Large intestine (tissue), 3 donors: ENCODE data around the gene PSMB7. TPM values are rescaled to one million over a fixed set of nuclear protein-coding genes. Genes with fewer than 3 reads are reported as not detected.

Experiments used
- DNase-seq, 2 donors: peaks; one replicate each; pipeline versions ENCODE4 v3.0.0 to v3.0.0-alpha.2; 2013
- H3K27ac ChIP-seq: one replicate; pipeline ENCODE4 v1.5.1; 2013; ENCODE audit warnings: low read length
- H3K27me3 ChIP-seq: 2 replicates; pipeline ENCODE4 v1.6.1; 2013; ENCODE audit warnings: low read length; ENCODE audit not compliant: control insufficient read depth, insufficient read depth
- H3K36me3 ChIP-seq: 2 replicates; pipeline ENCODE4 v1.6.1; 2013; ENCODE audit warnings: low read length; ENCODE audit not compliant: control insufficient read depth, insufficient read depth
- H3K4me1 ChIP-seq: one replicate; pipeline ENCODE4 v1.6.1; 2013; ENCODE audit warnings: low read length; ENCODE audit not compliant: control insufficient read depth, insufficient read depth
- H3K4me3 ChIP-seq: one replicate; pipeline ENCODE4 v1.5.1; 2013; ENCODE audit warnings: low read length
- H3K9me3 ChIP-seq: one replicate; pipeline ENCODE4 v1.6.1; 2013; ENCODE audit warnings: mild to moderate bottlenecking, low read depth, low read length, moderate library complexity; ENCODE audit not compliant: control insufficient read depth
- WGBS: methylation state at CpG from one replicate; pipeline ENCODE4 v1.1.5; 2013; ENCODE audit warnings: low lambda C conversion rate; ENCODE audit not compliant: insufficient coverage; 5-methylcytosine and 5-hydroxymethylcytosine counted together
- polyA plus RNA-seq: library from polyadenylated mRNA; unstranded; fragments of 120-200 nt; gene quantifications from one replicate; pipeline ENCODE4 v1.2.1, GENCODE V29; 2013

PSMB7 gene
- polyA plus RNA-seq, 1 donor, result 148 TPM

DNA sequence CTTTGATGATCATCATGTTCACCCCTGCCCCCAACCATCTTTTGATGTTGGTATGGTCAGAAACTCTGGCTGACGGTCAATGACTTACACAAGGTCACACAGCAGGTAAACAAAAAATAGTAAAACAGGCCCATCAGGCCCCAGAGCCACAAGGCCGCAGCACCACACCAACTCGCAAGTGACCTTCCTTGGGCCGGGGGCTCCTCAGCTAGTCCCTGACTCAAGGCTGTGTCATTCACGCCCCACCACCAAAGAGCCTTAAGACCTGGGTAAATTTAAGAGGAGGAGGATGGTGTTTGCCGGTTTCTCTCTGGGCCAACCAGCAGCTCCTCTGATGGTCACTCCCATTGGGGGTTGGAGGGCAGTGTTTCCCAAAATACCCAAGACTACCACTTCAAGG lies 55.8 kb downstream of the PSMB7 start:
- Histone ChIP-seq H3K27me3 (no peaks in the 10 kb centered on the region), H3K9me3 (no peaks in the 10 kb centered on the region), H3K4me1 (no peaks in the 10 kb centered on the region), H3K27ac (no peak overlapping the region), H3K36me3 (peaks cover 37% of the 10 kb centered on the region), H3K4me3 (no peak overlapping the region)
- DNase-seq, result no peak
- no CpG with 5 or more reads among the region's 6 CpGs for WGBS

- H3K27me3 ChIP-seq, result no peaks in the 10 kb centered on the region
- no peaks in the 10 kb centered on the region for H3K4me1 ChIP-seq
- no peak overlapping the region for H3K27ac ChIP-seq
- no peak for DNase-seq
- WGBS, result 92% methylated on average over 2 of the region's 13 CpGs
- H3K9me3 ChIP-seq, result no peaks in the 10 kb centered on the region
- H3K4me3 ChIP-seq, result no peak overlapping the region
- peaks cover 39% of the 10 kb centered on the region for H3K36me3 ChIP-seq
These were observed 56.6 kb downstream of the PSMB7 start for GRCh38 chr9:124358631-124359030.

GRCh38 chr9:124357721-124358361 lies 57.4 kb downstream of the PSMB7 start:
- no CpG with 5 or more reads among the region's 13 CpGs for WGBS
- H3K4me3 ChIP-seq, result no peak overlapping the region

DNA sequence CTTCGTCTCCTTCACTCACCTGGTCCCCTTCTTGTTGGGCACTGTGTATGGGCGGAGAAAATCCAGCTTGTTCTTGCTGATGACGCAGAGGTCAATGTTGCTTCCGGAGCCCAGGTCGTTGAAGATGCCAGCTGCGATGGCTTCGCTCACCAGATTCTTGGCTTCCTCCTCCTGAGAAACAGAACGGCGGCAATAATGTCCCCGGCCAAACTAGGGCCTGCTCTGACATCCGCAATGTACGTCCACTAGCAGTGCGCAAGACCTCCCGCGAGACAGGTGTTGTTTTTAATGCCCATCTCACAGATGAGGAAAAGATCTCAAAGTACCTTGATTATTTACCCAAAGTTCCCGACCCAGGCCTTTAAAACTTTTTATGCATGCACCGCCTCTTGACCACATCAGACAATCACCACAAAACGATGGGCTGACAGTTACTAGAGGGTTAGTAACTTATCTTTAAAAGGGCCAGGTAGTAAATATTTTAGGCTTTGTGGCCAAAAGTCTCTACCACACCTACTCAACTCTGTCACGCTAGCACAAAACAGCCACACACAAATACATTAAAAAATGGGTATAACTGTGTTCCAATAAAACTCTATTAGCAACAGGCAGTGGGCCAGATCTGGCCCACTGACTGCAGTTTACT lies 58.4 kb downstream of the PSMB7 start:
- 100% methylated on average over 1 of the region's 19 CpGs for WGBS
- no peaks in the 10 kb centered on the region for H3K4me1 ChIP-seq
- H3K27me3 ChIP-seq, result no peaks in the 10 kb centered on the region
- DNase-seq, result no peak
- no peaks in the 10 kb centered on the region for H3K9me3 ChIP-seq
- H3K36me3 ChIP-seq, result peaks cover 53% of the 10 kb centered on the region
- no peak overlapping the region for H3K4me3 ChIP-seq
- no peak overlapping the region for H3K27ac ChIP-seq

More at GRCh38 chr9:124357721-124358361, 57.4 kb downstream of the PSMB7 start:
- no peaks in the 10 kb centered on the region for H3K27me3 ChIP-seq
- H3K36me3 ChIP-seq, result peaks cover 43% of the 10 kb centered on the region
- H3K4me1 ChIP-seq, result no peaks in the 10 kb centered on the region
- H3K9me3 ChIP-seq, result no peaks in the 10 kb centered on the region
- H3K27ac ChIP-seq, result no peak overlapping the region
- DNase-seq, result no peak

DNA sequence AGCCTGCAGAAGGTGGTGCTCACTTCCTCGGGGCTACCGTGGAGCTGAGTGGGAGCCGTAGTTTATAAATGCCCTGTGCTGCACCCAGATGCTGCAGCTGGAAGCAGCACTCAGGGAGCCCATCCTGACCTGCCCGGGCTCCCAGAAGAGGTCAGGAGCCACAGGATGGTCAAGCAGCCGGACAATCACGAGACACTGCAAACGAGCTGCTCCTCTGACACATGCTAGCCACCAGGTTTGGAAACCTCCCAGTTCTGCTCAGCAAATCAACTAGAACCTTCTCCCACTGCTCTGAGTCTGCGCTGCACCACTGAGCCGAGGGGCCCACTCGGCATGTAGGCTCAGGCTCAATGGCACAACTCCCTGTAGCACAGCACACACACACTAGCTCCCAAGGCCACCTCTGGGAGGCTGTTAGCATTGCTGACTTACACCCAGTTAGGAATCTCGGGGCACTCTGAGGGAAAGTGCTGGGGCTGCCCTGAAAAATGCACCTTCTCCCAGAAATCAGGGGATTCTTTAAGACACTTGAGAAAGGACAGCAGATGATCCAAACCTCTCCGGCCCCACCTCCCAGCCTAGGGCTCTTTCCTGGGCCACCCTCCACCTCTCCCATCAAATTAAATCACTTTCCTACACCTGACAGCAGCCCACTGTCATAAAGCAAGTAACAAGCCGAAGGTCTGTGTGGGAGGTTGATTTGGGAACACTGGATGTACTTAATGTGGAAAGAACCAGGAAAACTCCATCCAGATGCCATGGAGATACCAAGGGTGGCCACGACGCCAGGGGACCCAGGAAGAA lies 59.1 kb downstream of the PSMB7 start:
- Histone ChIP-seq H3K27ac (no peak overlapping the region), H3K4me3 (no peak overlapping the region), H3K9me3 (no peaks in the 10 kb centered on the region), H3K4me1 (no peaks in the 10 kb centered on the region), H3K27me3 (no peaks in the 10 kb centered on the region), H3K36me3 (peaks cover 57% of the 10 kb centered on the region)
- WGBS, result no CpG with 5 or more reads among the region's 15 CpGs
- no peak for DNase-seq

GRCh38 chr9:124355039-124355940 lies 60.0 kb downstream of the PSMB7 start:
- no peaks in the 10 kb centered on the region for H3K9me3 ChIP-seq
- no peak overlapping the region for H3K4me3 ChIP-seq
- no peaks in the 10 kb centered on the region for H3K4me1 ChIP-seq
- H3K27me3 ChIP-seq, result no peaks in the 10 kb centered on the region
- H3K27ac ChIP-seq, result no peak overlapping the region
- peaks cover 66% of the 10 kb centered on the region for H3K36me3 ChIP-seq
- no peak for DNase-seq
- no CpG with 5 or more reads among the region's 21 CpGs for WGBS

DNA sequence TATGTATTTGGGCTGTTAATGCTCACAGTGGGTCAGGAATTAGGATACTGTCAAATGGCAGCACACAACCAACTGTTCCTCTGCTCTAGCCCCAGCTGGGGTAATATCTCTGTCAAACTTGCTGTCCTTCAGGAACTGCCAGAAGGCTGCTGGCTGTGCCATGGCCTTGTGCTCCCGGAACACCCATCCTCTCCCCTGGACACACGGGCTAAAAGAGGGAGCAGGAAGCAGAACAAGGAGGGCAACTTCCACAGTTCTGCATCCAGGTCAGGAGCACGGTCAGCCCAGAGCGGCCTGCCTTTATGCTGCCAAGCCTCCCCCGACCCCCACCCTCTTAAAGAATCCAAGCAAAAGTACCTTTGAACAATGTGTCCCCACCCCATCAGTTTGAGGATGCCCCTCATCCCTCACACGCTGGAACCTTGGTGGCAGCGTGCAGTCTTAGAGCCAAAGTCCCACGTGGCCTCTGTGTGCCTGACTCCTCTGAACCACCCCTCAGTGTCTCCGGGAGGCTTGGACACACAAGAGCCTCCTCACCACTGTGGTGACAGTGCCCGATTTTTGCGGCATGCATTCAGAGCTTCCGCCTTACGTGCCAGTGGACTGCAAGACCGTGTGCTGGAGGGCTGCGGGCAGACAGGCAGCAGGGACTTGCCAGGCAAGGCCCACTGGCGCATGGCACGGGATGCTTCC lies 60.8 kb downstream of the PSMB7 start:
- DNase-seq, result no peak
- H3K27me3 ChIP-seq, result no peaks in the 10 kb centered on the region
- peaks cover 74% of the 10 kb centered on the region for H3K36me3 ChIP-seq
- H3K4me1 ChIP-seq, result no peaks in the 10 kb centered on the region
- WGBS, result no CpG with 5 or more reads among the region's 17 CpGs
- no peak overlapping the region for H3K27ac ChIP-seq
- H3K9me3 ChIP-seq, result no peaks in the 10 kb centered on the region
- no peak overlapping the region for H3K4me3 ChIP-seq

DNA sequence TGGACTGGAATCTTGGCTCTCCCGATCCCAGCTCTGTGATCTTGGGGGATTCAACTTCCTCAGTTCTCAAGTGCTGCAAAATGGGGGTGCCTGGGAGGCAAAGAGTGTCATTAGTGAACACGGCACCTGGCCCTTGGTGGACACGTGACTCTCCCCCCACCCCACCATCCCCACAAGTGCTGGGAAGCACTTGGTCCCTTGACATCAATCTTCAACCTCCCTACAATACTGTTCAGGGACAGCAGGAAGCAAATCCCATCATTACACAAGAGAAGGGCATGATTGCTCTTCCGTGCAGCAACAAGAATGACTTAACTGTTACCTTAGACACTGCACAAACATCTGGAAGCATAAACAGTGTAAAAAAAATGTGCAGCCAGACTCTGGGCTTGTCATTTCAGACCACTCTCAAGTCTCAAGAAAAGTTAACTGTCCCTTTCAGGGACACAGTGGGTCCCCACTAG lies 61.4 kb downstream of the PSMB7 start:
- Histone ChIP-seq H3K4me3 (no peak overlapping the region), H3K4me1 (no peaks in the 10 kb centered on the region), H3K36me3 (peaks cover 78% of the 10 kb centered on the region), H3K9me3 (no peaks in the 10 kb centered on the region), H3K27me3 (no peaks in the 10 kb centered on the region), H3K27ac (no peak overlapping the region)
- whole genome bisulfite sequencing, result no CpG with 5 or more reads among the region's 4 CpGs
- no peak for DNase-seq

- Histone ChIP-seq H3K27ac (no peak overlapping the region), H3K4me1 (no peaks in the 10 kb centered on the region), H3K4me3 (no peak overlapping the region), H3K9me3 (no peaks in the 10 kb centered on the region), H3K27me3 (no peaks in the 10 kb centered on the region), H3K36me3 (peaks cover 84% of the 10 kb centered on the region)
- DNase-seq, result no peak
- no CpG with 5 or more reads among the region's 7 CpGs for WGBS
These were observed 62.0 kb downstream of the PSMB7 start for GRCh38 chr9:124353166-124353768.
